NCI-H1105 treated with DMSO at 0.1 percent for 48 hours (cell line): ENCODE data around the gene ATP6V1G2.
"Not testable (repeated sequence)": the region's sequence is repeated elsewhere in the genome, so short reads cannot be mapped to it uniquely, and the experiment has no call there.

Experiments used
- DNase-seq: peaks from one replicate; lab custom pipeline; 2025; lab: John Stamatoyannopoulos, UW

ATP6V1G2 gene

DNA sequence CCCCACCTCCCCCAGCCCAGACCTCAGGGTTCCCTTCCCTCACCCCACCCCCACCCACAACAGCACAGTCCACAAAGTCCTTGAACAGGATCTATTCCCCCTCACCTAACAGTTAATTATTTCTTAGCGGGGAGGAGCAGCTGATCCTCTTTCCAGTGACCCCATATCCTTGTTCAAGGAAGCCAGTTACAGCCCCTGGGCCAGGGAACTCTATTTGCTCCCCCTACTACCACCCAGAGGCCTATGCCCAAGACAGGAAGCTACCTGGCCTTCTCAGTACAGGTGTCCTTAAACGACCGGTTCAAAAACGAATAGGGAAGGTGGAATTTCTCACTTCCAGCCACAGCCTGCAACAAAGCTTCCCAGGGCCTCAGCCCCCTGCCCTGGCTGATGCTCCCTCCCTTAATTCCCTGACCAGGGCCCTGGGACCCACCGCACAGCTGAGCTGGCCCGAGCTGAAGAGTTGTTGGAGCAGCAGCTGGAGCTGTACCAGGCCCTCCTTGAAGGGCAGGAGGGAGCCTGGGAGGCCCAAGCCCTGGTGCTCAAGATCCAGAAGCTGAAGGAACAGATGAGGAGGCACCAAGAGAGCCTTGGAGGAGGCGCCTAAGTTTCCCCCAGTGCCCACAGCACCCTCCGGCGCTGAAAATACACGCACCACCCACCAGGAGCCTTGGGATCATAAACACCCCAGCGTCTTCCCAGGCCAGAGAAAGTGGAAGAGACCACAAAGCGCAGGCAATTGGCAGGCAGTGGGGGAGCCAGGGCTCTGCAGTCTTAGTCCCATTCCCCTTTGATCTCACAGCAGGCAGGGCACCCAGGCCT is 16.9 kb downstream of the ATP6V1G2 start:
- no peak for DNase-seq

DNA sequence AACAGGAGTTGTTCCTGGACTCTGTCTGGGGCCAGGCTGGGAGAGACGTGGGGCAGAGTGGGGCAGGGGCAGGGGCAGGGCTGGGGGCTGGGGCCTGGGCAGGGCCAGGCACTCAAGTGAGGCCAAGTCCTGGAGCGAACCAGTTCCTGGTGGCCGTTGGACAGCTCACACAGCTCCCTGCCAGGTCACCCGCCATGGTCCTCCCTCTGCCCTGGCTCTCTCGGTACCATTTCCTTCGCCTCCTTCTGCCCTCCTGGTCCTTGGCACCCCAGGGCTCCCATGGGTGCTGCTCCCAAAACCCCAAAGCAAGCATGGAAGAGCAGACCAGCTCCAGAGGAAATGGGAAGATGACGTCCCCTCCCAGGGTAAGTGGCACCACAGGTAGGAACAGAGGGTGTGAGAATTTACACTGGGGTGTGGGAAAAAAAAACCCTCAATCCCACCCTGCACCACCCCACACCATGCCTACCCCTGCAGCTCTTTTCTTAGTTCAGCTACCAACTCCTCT is 17.5 kb downstream of the ATP6V1G2 start, which contains the start of gene MCCD1:
TSS of gene MCCD1 (plus strand) at position 142 of the 508 bp plus-strand sequence. CDS start at position 195, 53 bp downstream.
- no peak for DNase-seq

DNA sequence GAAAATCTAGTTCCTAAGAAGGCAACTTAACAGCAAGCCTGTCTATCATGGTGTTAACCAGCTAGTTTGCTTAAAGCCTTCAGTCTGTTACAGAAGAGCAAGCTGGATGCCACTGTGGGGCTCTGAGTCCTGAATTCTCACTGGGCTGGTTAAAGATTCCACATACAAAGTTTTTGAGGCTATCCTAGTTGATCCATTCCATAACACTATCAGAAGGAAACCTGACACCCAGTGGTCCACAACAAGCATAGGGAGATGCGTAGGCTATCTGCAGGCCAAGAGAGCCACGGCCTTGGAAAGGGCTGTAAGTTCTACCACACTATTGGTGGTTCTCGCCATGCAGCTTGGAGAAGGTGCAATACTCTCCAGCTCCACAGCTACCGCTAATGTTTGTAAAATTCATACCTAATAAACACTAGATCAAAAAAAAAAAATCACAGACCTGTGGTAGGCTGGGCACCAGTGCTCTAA is 18.1 kb downstream of the ATP6V1G2 start:
- no peak for DNase-seq

DNA sequence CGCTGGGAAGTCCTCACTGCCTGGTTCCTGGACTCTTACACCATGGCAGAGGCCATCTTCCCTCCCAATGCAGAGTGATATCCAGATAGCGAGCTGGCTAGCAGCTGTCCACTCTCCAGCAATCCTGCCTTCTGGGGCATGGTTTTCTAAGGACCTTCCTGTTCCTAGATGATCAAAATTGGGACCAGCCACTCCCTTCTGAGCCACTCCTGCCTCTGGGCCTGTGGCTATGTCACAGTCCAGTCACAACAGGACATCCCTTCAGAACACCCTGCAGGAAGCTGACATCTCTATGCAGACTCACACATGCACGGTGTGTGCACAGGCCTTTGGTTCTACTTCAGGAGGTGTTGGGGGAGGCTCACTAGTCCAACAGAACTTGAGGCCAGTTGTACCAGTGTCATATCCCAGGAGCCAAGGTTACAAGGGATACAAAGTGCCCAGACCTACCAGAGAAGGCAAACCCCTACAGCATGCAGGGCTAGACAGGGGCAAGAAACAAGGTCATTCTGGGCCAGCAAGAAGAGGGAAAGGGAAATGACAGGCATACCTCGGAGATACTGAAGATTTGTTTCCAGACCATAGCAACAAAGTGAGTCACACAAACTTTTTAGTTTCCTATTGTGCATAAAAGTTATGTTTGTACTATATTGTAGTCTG is 20.3 kb downstream of the ATP6V1G2 start:
- DNase-seq = no peak

DNA sequence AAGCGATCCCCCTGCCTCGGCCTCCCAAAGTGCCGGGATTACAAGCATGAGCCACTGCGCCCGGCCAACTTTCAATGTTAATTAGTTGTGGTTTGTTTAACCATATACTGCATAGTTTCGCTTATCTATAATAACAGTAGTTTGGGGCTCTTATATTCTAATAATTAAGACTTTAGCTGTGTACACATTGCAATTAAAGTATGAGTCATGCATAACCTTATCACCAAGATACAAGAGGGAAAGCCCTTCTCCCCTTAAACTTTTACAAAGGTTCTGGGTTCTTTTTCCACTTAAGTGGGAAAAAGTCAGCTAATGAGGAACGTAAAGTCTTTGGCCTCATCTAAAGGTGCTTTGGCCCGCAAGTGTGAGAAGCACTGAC is 20.9 kb downstream of the ATP6V1G2 start:
- no peak for DNase-seq

- no peak for DNase-seq
Observed at GRCh38 chr6:31521835-31522234, 24.6 kb downstream of the ATP6V1G2 start.

- no peak for DNase-seq
Observed at GRCh38 chr6:31513456-31514165, 32.8 kb downstream of the ATP6V1G2 start.

DNA sequence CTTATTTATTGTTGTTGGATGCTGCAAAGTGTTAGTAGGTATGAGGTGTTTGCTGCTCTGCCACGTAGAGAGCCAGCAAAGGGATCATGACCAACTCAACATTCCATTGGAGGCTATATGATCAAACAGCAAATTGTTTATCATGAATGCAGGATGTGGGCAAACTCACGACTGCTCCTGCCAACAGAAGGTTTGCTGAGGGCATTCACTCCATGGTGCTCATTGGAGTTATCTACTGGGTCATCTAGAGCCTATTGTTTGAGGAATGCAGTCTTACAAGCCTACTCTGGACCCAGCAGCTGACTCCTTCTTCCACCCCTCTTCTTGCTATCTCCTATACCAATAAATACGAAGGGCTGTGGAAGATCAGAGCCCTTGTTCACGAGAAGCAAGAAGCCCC is 36.4 kb downstream of the ATP6V1G2 start:
- no peak for DNase-seq

GRCh38 chr6:31509036-31509435 is 37.4 kb downstream of the ATP6V1G2 start:
- not testable (repeated sequence) for DNase-seq

DNA sequence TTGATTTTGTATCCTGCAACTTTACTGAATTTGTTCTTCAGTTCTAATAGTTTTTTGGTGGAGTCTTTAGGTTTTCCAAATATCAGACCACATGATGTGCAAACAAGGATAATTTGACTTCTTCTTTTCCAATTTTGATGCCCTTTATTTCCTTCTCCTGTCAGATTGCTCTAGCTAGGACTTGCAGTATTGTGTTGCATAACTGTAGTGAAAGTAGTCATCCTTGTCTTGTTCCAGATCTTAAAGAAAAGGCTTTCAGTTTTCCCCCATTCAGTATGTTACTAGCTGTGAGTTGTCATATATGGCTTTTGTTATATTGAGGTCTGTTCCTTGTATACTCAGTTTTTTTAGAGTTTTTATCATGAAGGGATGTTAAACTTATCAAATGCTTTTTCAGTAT is 43.8 kb downstream of the ATP6V1G2 start:
- no peak for DNase-seq

DNA sequence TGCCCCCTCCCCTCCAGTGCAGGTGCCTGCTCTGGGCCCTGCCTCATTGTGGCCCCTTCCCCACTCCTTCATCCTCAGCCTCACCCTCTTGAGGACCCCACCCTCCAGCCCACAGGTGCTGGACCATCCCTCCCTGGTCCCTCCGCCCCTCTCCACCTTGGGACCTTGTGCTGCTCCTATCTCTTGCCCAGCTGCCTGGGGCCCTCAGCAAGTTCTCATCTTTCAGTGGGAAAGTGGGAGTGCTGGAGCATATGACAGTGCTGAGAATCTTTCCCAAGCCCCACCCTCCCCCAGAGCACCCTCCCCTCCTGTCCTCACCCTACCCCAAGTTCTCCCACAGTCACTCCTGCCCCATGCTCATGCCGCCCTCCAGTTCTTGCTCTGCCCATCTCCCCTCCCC is 46.8 kb downstream of the ATP6V1G2 start:
- DNase-seq = not testable (repeated sequence)

- no peak for DNase-seq
Observed at GRCh38 chr6:31498748-31499147, 47.7 kb downstream of the ATP6V1G2 start.

GRCh38 chr6:31497531-31498476 is 48.6 kb downstream of the ATP6V1G2 start, which contains the start of gene MICB:
Gene MICB, plus strand, starts transcription at chr6:31498145. Its CDS starts 49 bp downstream, at chr6:31498194.
- DNase-seq = peak; percentile 89

- DNase-seq = not testable (repeated sequence)
Observed at GRCh38 chr6:31496826-31497225, 49.6 kb downstream of the ATP6V1G2 start.

DNA sequence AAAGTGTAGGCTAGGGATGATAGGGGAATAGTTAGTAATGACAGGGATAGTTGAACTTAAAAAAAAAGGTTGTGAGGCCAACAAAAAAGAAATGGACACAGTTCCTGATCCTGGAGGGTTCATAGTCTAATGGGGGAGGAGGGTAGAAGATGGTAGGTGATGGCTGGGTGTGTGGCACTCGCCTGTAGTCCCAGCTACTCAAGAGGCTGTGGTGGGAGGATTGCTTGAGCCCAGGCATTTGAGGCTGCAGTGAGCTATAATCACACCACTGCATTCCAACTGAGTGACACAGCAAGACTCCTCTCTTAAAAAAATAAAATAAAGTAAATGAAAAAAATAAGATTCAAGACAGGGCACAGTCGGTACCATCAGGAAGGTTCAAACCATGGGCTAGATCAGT is 50.8 kb downstream of the ATP6V1G2 start:
- no peak for DNase-seq
